PC-9 (cell line): ENCODE results near the gene FAM163B. TPM values are rescaled to one million over a fixed set of nuclear protein-coding genes. Genes with fewer than 3 reads are reported as not detected.

ENCODE experiments used
- BruUV-seq: library from RNA; stranded (reverse); fragments of 400-500 nt; replicated peaks from 2 replicates; lab custom pipeline; 2021; lab: Mats Ljungman, UMichigan
- CTCF ChIA-PET: fragments of 300-600 bp; sonication (Branson Sonifier 250); formaldehyde crosslinking; loops from one replicate; lab custom pipeline; 2022; ENCODE audit warnings: antibody characterized with exemption; lab: Charles Lee
- POLR2A ChIA-PET: fragments of 300-600 bp; sonication (Branson Sonifier 250); formaldehyde crosslinking; loops from one replicate; lab custom pipeline; 2022; ENCODE audit warnings: antibody characterized with exemption; ENCODE audit not compliant: unreplicated experiment; lab: Charles Lee
- DNase-seq, 2 experiments: peaks; one replicate each; pipeline versions ENCODE4 v3.0.0 to v3.0.0-alpha.2; 2015 to 2022; ENCODE audit warnings: mixed read lengths in 1 of 2
- H2AFZ ChIP-seq: fragments of 200-600 bp; sonication (generic); 2 replicates; pipeline ENCODE4 v1.8.1; 2017; ENCODE audit warnings: antibody characterized with exemption
- H3F3A ChIP-seq: fragments of 200-600 bp; sonication (generic); 2 replicates; pipeline ENCODE4 v1.8.1; 2017; ENCODE audit warnings: antibody characterized with exemption, mild to moderate bottlenecking, low read depth; ENCODE audit not compliant: insufficient read depth
- H3K27ac ChIP-seq: fragments of 200-600 bp; sonication (generic); 2 replicates; pipeline ENCODE4 v1.6.1; 2016; ENCODE audit warnings: mixed run types
- H3K27me3 ChIP-seq: fragments of 200-600 bp; sonication (generic); 2 replicates; pipeline ENCODE4 v1.6.1; 2016; ENCODE audit warnings: low read depth, mixed run types; ENCODE audit not compliant: insufficient read depth
- H3K36me3 ChIP-seq: fragments of 200-600 bp; sonication (generic); 2 replicates; pipeline ENCODE4 v1.6.1; 2016; ENCODE audit warnings: low read depth, mixed run types
- H3K4me1 ChIP-seq: fragments of 200-600 bp; sonication (generic); replicated peaks from 2 replicates; pipeline ENCODE4 v1.6.1; 2016; ENCODE audit warnings: mixed run types; ENCODE audit not compliant: insufficient read depth
- H3K4me2 ChIP-seq: fragments of 200-600 bp; sonication (generic); 2 replicates; pipeline ENCODE4 v1.6.1; 2017; ENCODE audit warnings: mixed run types
- H3K4me3 ChIP-seq: fragments of 200-600 bp; sonication (generic); 2 replicates; pipeline ENCODE4 v1.6.1; 2016; ENCODE audit warnings: mixed run types
- H3K79me2 ChIP-seq: fragments of 200-600 bp; sonication (generic); 2 replicates; pipeline ENCODE4 v1.6.1; 2017; ENCODE audit warnings: low read depth, mixed run types
- H3K9me2 ChIP-seq: fragments of 200-600 bp; sonication (generic); 2 replicates; pipeline ENCODE4 v1.8.1; 2017; ENCODE audit warnings: mild to moderate bottlenecking; ENCODE audit not compliant: insufficient read depth
- H3K9me3 ChIP-seq: fragments of 200-600 bp; sonication (generic); 2 replicates; pipeline ENCODE4 v1.8.1; 2016; ENCODE audit warnings: low read depth; ENCODE audit not compliant: insufficient read depth
- H4K20me1 ChIP-seq: fragments of 200-600 bp; sonication (generic); 2 replicates; pipeline ENCODE4 v1.8.1; 2017; ENCODE audit not compliant: insufficient read depth
- CTCF ChIP-seq: fragments of 200-600 bp; sonication (generic); conservative IDR thresholded peaks from 2 replicates; pipeline ENCODE4 v1.6.1; 2017; ENCODE audit warnings: mixed run types, antibody characterized with exemption, mild to moderate bottlenecking, moderate library complexity
- EZH2 ChIP-seq: fragments of 200-600 bp; sonication (generic); IDR thresholded peaks from 2 replicates; pipeline ENCODE4 v1.8.0; 2017; ENCODE audit warnings: antibody characterized with exemption, low read depth
- intact Hi-C: fragments of 100-400 bp; cut with micrococcal nuclease; formaldehyde crosslinking; loops from one replicate; pipeline ENCODE4 v1.10.0; 2022; ENCODE audit not compliant: unreplicated experiment
- total RNA-seq: library from RNA; stranded (reverse); gene quantifications from 2 replicates; pipeline ENCODE4 v1.2.3, GENCODE V29; 2021

The FAM163B gene
- total RNA-seq, 1 experiment from 2014 or later = not detected

- no peak for DNase-seq
- ChIA-PET CTCF (no interaction called here), POLR2A (no interaction called here)
- Histone ChIP-seq H3K9me3 (no peaks in the 10 kb centered on the region), H3K27ac (no peak overlapping the region), H3K27me3 (peaks cover 95% of the 10 kb centered on the region), H4K20me1 (no peaks in the 10 kb centered on the region), H2AFZ (no peak overlapping the region), H3K79me2 (no peaks in the 10 kb centered on the region), H3K4me1 (no peaks in the 10 kb centered on the region), H3K36me3 (no peaks in the 10 kb centered on the region), H3K4me3 (no peak overlapping the region), H3F3A (no peaks in the 10 kb centered on the region), H3K4me2 (no peak overlapping the region), H3K9me2 (no peaks in the 10 kb centered on the region)
- intact Hi-C loops = no loop called here
- no peak for TF ChIP-seq CTCF
- TF ChIP-seq EZH2 = no peak
- BruUV-seq = no TSS peak
These were observed 36.3 kb downstream of the FAM163B start for GRCh38 chr9:133572821-133573361.

- Histone ChIP-seq H3K27ac (no peak overlapping the region), H3K9me3 (no peaks in the 10 kb centered on the region), H3K9me2 (no peaks in the 10 kb centered on the region), H3K79me2 (no peaks in the 10 kb centered on the region), H4K20me1 (no peaks in the 10 kb centered on the region), H3K27me3 (peaks cover 96% of the 10 kb centered on the region), H3K4me1 (no peaks in the 10 kb centered on the region), H3F3A (no peaks in the 10 kb centered on the region), H3K4me3 (no peak overlapping the region), H3K4me2 (no peak overlapping the region), H3K36me3 (no peaks in the 10 kb centered on the region), H2AFZ (no peak overlapping the region)
- no peak for TF ChIP-seq CTCF
- TF ChIP-seq EZH2 = no peak
- no peak for DNase-seq
- POLR2A ChIA-PET = no interaction called here
- CTCF ChIA-PET = no interaction called here
- no TSS peak for BruUV-seq
- intact Hi-C loops = no loop called here
These were observed 37.1 kb downstream of the FAM163B start for GRCh38 chr9:133571896-133572595.

GRCh38 chr9:133571391-133571890 is 37.7 kb downstream of the FAM163B start:
- ChIA-PET POLR2A (no interaction called here), CTCF (no interaction called here)
- Histone ChIP-seq H3K4me2 (no peak overlapping the region), H3K9me3 (no peaks in the 10 kb centered on the region), H4K20me1 (no peaks in the 10 kb centered on the region), H3K27ac (no peak overlapping the region), H3F3A (no peaks in the 10 kb centered on the region), H3K4me1 (no peaks in the 10 kb centered on the region), H3K27me3 (peaks cover 95% of the 10 kb centered on the region), H3K36me3 (no peaks in the 10 kb centered on the region), H3K79me2 (no peaks in the 10 kb centered on the region), H2AFZ (no peak overlapping the region), H3K4me3 (no peak overlapping the region), H3K9me2 (no peaks in the 10 kb centered on the region)
- no peak for DNase-seq
- intact Hi-C loops = no loop called here
- BruUV-seq = no TSS peak
- TF ChIP-seq CTCF (no peak), EZH2 (no peak)
